K562 (cell line): Measurements from ENCODE around the gene LRP1B. TPM values are rescaled to one million over a fixed set of nuclear protein-coding genes. Genes with fewer than 3 reads are reported as not detected.

Experiments used
- ATAC-seq: fragments of 200-7000 bp; cut with Tn5 transposase; 3 replicates; pipeline ENCODE4 v1.9.1; 2020; ENCODE audit warnings: moderate library complexity
- BruUV-seq: library from RNA; stranded (reverse); fragments of 400-500 nt; replicated peaks from 2 replicates; lab custom pipeline; 2021; lab: Mats Ljungman, UMichigan
- CTCF ChIA-PET: fragments of 300-600 bp; formaldehyde crosslinking; extraction: SDS; loops from one replicate; lab custom pipeline; 2021; ENCODE audit warnings: low intra/inter-chr PET ratio; lab: Yijun Ruan, JAX
- POLR2A ChIA-PET: fragments of 300-600, 350-650 bp; sonication (Branson Sonifier 250); formaldehyde crosslinking; extraction: SDS; loops from one replicate; lab custom pipeline; 2021; ENCODE audit warnings: antibody characterized with exemption, inconsistent platforms; lab: Yijun Ruan, JAX
- DNase-seq, 4 experiments: peaks; one replicate each; pipeline versions ENCODE4 v3.0.0 to v3.0.0-alpha.2; 2011 to 2018; ENCODE audit warnings: low spot score in 3 of 4, mixed read lengths in 3 of 4; ENCODE audit errors: extremely low read depth in 1 of 4
- FAIRE-seq: peaks from 2 replicates; lab custom pipeline; 2011; peaks lifted over from hg19 to GRCh38; lab: Jason Lieb, UNC
- H2AFZ ChIP-seq: 2 replicates; pipeline ENCODE4 v1.6.0; 2011; ENCODE audit warnings: low read depth, low read length, control low read depth, inconsistent platforms
- H3K27ac ChIP-seq: fragments of 200-600 bp; 3 replicates; pipeline ENCODE4 v1.8.0; 2011; ENCODE audit warnings: low read depth, mild to moderate bottlenecking, control low read depth, inconsistent platforms, low read length, moderate library complexity, mixed read lengths; ENCODE audit errors: extremely low read depth
- H3K27me3 ChIP-seq, 2 experiments: fragments of 300-600 bp in 1 of 2; 2 replicates in 1 of 2; 3 replicates in 1 of 2; pipeline versions ENCODE4 v1.6.0 to v1.8.0; 2011; ENCODE audit warnings: inconsistent platforms in 2 of 2, low read length in 2 of 2, mild to moderate bottlenecking in 1 of 2, mixed read lengths in 1 of 2, moderate library complexity in 1 of 2; ENCODE audit not compliant: control insufficient read depth in 2 of 2, insufficient read depth in 2 of 2
- H3K36me3 ChIP-seq: fragments of 300-600 bp; 3 replicates; pipeline ENCODE4 v1.8.0; 2011; ENCODE audit warnings: mild to moderate bottlenecking, low read length, inconsistent platforms; ENCODE audit not compliant: control insufficient read depth, insufficient read depth
- H3K4me1 ChIP-seq, 2 experiments: fragments of 200-600 bp in 1 of 2; replicated peaks in 1 of 2; 2 replicates in 1 of 2; 3 replicates in 1 of 2; pipeline versions ENCODE4 v1.5.1 to v1.8.0; 2011; ENCODE audit warnings: inconsistent platforms in 2 of 2, low read length in 2 of 2, mild to moderate bottlenecking in 1 of 2, mixed read lengths in 1 of 2, moderate library complexity in 1 of 2; ENCODE audit not compliant: control insufficient read depth in 2 of 2, insufficient read depth in 2 of 2
- H3K4me2 ChIP-seq: 2 replicates; pipeline ENCODE4 v1.6.1; 2011; ENCODE audit warnings: low read length, control low read depth, inconsistent platforms, mixed read lengths; ENCODE audit not compliant: insufficient read depth
- H3K4me3 ChIP-seq: fragments of 200-600 bp; sonication (generic), shearing (Covaris generic); 2 replicates; pipeline ENCODE4 v1.5.1; 2016; ENCODE audit warnings: control low read depth, inconsistent platforms
- H3K79me2 ChIP-seq: fragments of 200-600 bp; 3 replicates; pipeline ENCODE4 v1.8.0; 2011; ENCODE audit warnings: low read length, inconsistent platforms; ENCODE audit not compliant: control insufficient read depth, insufficient read depth
- H3K9ac ChIP-seq, 2 experiments: 2 replicates each; pipeline versions ENCODE4 v1.6.0 to v1.6.1; 2011; ENCODE audit warnings: low read depth in 2 of 2, low read length in 2 of 2, control low read depth in 1 of 2, inconsistent platforms in 1 of 2, mild to moderate bottlenecking in 1 of 2, mixed read lengths in 1 of 2; ENCODE audit not compliant: insufficient read depth in 1 of 2
- H3K9me1 ChIP-seq: one replicate; pipeline ENCODE4 v1.6.0; 2011; ENCODE audit warnings: inconsistent platforms, mild to moderate bottlenecking, low read length, moderate library complexity; ENCODE audit not compliant: control insufficient read depth, insufficient read depth
- H3K9me3 ChIP-seq: replicated peaks from 2 replicates; pipeline ENCODE4 v1.5.1; 2011; ENCODE audit warnings: low read depth, low read length, inconsistent platforms; ENCODE audit not compliant: control insufficient read depth, insufficient read depth
- H4K20me1 ChIP-seq: replicated peaks from 2 replicates; pipeline ENCODE4 v1.6.1; 2011; ENCODE audit warnings: low read length, inconsistent platforms, mixed read lengths; ENCODE audit not compliant: control insufficient read depth, insufficient read depth
- EP300 ChIP-seq: IDR thresholded peaks from 2 replicates; pipeline ENCODE4 v1.6.1; 2012; ENCODE audit warnings: low read length, improper control_type of control experiment
- EZH2 ChIP-seq: IDR thresholded peaks from 2 replicates; pipeline ENCODE4 v1.6.1; 2012; ENCODE audit warnings: low read depth, mild to moderate bottlenecking, inconsistent platforms, low read length, borderline replicate concordance
- SRSF1 ChIP-seq: fragments of 200-400 bp; formaldehyde crosslinking; IDR thresholded peaks from 2 replicates; pipeline ENCODE4 v1.6.1; 2017; ENCODE audit warnings: mild to moderate bottlenecking, low read depth, low read length, moderate library complexity
- ZNF146 ChIP-seq: IDR thresholded peaks from one replicate; pipeline ENCODE4 v1.6.1; 2018; ENCODE audit warnings: missing compliant biosample characterization; ENCODE audit not compliant: unreplicated experiment
- ZNF318 ChIP-seq, 2 experiments: fragments of 450-650 bp; IDR thresholded peaks; 2 replicates each; pipeline ENCODE4 v1.6.1; 2016; ENCODE audit warnings: mild to moderate bottlenecking in 2 of 2, borderline replicate concordance in 1 of 2, low read depth in 1 of 2, moderate library complexity in 1 of 2
- ZNF766 ChIP-seq: fragments of 200-800 bp; sonication (Bioruptor generic); conservative IDR thresholded peaks from 2 replicates; pipeline ENCODE4 v1.6.1; 2016; ENCODE audit warnings: missing genetic modification characterization, missing compliant biosample characterization
- WGBS: fragments of 100-300 bp; shearing (Covaris generic); methylation state at CpG from one replicate; pipeline ENCODE4 v1.1.6; 2016; ENCODE audit warnings: low coverage, mixed read lengths; ENCODE audit not compliant: insufficient coverage; ENCODE audit errors: missing lambda C conversion rate; 5-methylcytosine and 5-hydroxymethylcytosine counted together
- in situ Hi-C: fragments of 300-500 bp; cut with MboI; formaldehyde crosslinking; loops from 4 replicates; pipeline ENCODE4 v1.15.0; 2018; ENCODE audit warnings: inconsistent platforms, mixed read lengths
- intact Hi-C: fragments of 100-400 bp; cut with micrococcal nuclease; formaldehyde crosslinking; loops from 2 replicates; pipeline ENCODE4 v1.14.2; 2022
- polyA plus RNA-seq, 8 experiments: library from polyadenylated mRNA; depleted of rRNA in 4 of 8; stranded (reverse) in 5 of 8; unstranded in 3 of 8; fragments of >200 nt; fragmentation: Nextera tagmentation in 2 of 8; fragmentation: Illumina TruSeq in 1 of 8; extraction: Ambion mirVana in 2 of 8; extraction: Trizol in 1 of 8; gene quantifications; 2 replicates each; pipeline versions ENCODE4 v1.2.1 to v1.2.3, GENCODE V29; 2011 to 2014; ENCODE audit warnings: inconsistent platforms in 1 of 8, missing spikeins in 1 of 8
- total RNA-seq, 7 experiments: library from RNA; depleted of rRNA in 6 of 7; stranded (reverse); fragments of >200 nt in 6 of 7; fragmentation: Illumina TruSeq in 2 of 7; extraction: Trizol in 2 of 7; gene quantifications; 2 replicates each; pipeline versions ENCODE4 v1.2.1 to v1.2.3, GENCODE V29; 2011 to 2021; ENCODE audit warnings: low replicate concordance in 1 of 7

Gene LRP1B
- total and polyA plus RNA-seq, 9 of the 15 experiments (the other 6 are each of a cell fraction or from before 2014, with no cell fraction given): not detected

DNA sequence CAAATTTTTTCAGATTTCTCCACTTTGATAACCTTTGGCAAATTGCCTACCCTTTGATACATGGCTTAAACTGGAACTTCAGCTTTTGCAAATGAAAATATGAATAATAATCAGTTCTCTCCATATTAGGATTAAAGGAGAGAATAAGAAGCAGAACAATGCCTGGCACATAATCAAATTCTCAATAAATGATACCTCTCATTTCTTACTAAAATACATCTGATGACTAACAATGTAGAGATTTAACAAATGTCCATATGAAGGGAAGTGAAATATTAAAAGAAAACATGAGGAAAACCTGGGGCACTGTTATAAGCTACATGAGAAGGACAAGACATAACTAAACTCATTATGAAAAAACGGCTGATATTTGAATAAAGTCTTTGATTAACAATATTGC, 1103.6 kb downstream of the LRP1B start (continued):
- TF ChIP-seq SRSF1: no peak

DNA sequence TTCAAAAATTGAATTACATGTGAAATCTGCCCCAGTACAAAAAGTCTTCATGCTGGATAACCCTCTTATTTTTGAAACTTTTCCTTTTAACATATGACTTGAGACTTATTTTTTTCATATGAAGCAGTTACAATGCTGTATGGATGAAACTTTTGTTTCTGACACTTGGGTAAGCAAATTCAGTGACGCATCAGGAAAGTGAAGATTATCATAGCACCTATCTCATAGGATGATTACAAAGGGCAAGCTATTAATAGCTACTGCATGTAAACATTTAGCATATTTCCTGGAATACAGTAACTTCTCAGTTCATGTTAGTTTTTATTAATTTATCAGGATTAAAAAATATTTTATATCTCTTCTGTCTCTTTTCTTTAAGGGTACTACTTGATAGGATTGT, 1109.2 kb downstream of the LRP1B start:
- ATAC-seq: no peak
- TF ChIP-seq ZNF766 (CRISPR knock-in tag): no peak
- no peak for TF ChIP-seq ZNF146 (CRISPR knock-in tag)
- no peak for TF ChIP-seq EP300
- TF ChIP-seq EZH2: no peak
- TF ChIP-seq ZNF318 (IDR thresholded peaks at IDR 0.05; ENCODE audit: borderline replicate concordance in 1 of 2, low read depth in 1 of 2): no peak

More for the DNA sequence above, 1109.2 kb downstream of the LRP1B start:
- Histone ChIP-seq H3K4me2 (no peak overlapping the region), H3K27ac (no peak overlapping the region), H3K9ac (no peak overlapping the region), H3K9me1 (no peaks in the 10 kb centered on the region), H3K4me3 (no peak overlapping the region), H3K36me3 (no peaks in the 10 kb centered on the region), H3K79me2 (no peaks in the 10 kb centered on the region), H4K20me1 (no peaks in the 10 kb centered on the region), H2AFZ (no peak overlapping the region), H3K9me3 (no peaks in the 10 kb centered on the region), H3K27me3 (no peaks in the 10 kb centered on the region), H3K4me1 (no peaks in the 10 kb centered on the region)
- in situ Hi-C loops: no loop called here
- intact Hi-C loops: no loop called here
- 0% methylated on average over 1 of the region's 1 CpG for WGBS
- FAIRE-seq (no peak), DNase-seq (no peak)
- BruUV-seq: no TSS peak
- ChIA-PET POLR2A (no interaction called here), CTCF (no interaction called here)
